K562 (cell line): ENCODE measurements around the gene OIT3. TPM values are rescaled to one million over a fixed set of nuclear protein-coding genes. Genes with fewer than 3 reads are reported as not detected.

ENCODE experiments used
- ATAC-seq: fragments of 200-7000 bp; cut with Tn5 transposase; 3 replicates; pipeline ENCODE4 v1.9.1; 2020; ENCODE audit warnings: moderate library complexity
- BruUV-seq: library from RNA; stranded (reverse); fragments of 400-500 nt; replicated peaks from 2 replicates; lab custom pipeline; 2021; lab: Mats Ljungman, UMichigan
- CTCF ChIA-PET: fragments of 300-600 bp; formaldehyde crosslinking; extraction: SDS; loops from one replicate; lab custom pipeline; 2021; ENCODE audit warnings: low intra/inter-chr PET ratio; lab: Yijun Ruan, JAX
- POLR2A ChIA-PET: fragments of 300-600, 350-650 bp; sonication (Branson Sonifier 250); formaldehyde crosslinking; extraction: SDS; loops from one replicate; lab custom pipeline; 2021; ENCODE audit warnings: antibody characterized with exemption, inconsistent platforms; lab: Yijun Ruan, JAX
- DNase-seq, 4 experiments: peaks; one replicate each; pipeline versions ENCODE4 v3.0.0 to v3.0.0-alpha.2; 2011 to 2018; ENCODE audit warnings: low spot score in 3 of 4, mixed read lengths in 3 of 4; ENCODE audit errors: extremely low read depth in 1 of 4
- FAIRE-seq: peaks from 2 replicates; lab custom pipeline; 2011; peaks lifted over from hg19 to GRCh38; lab: Jason Lieb, UNC
- H2AFZ ChIP-seq: 2 replicates; pipeline ENCODE4 v1.6.0; 2011; ENCODE audit warnings: low read depth, low read length, control low read depth, inconsistent platforms
- H3K27ac ChIP-seq: fragments of 200-600 bp; 3 replicates; pipeline ENCODE4 v1.8.0; 2011; ENCODE audit warnings: low read depth, mild to moderate bottlenecking, control low read depth, inconsistent platforms, low read length, moderate library complexity, mixed read lengths; ENCODE audit errors: extremely low read depth
- H3K27me3 ChIP-seq, 2 experiments: fragments of 300-600 bp in 1 of 2; 2 replicates in 1 of 2; 3 replicates in 1 of 2; pipeline versions ENCODE4 v1.6.0 to v1.8.0; 2011; ENCODE audit warnings: inconsistent platforms in 2 of 2, low read length in 2 of 2, mild to moderate bottlenecking in 1 of 2, mixed read lengths in 1 of 2, moderate library complexity in 1 of 2; ENCODE audit not compliant: control insufficient read depth in 2 of 2, insufficient read depth in 2 of 2
- H3K36me3 ChIP-seq: fragments of 300-600 bp; 3 replicates; pipeline ENCODE4 v1.8.0; 2011; ENCODE audit warnings: mild to moderate bottlenecking, low read length, inconsistent platforms; ENCODE audit not compliant: control insufficient read depth, insufficient read depth
- H3K4me1 ChIP-seq, 2 experiments: fragments of 200-600 bp in 1 of 2; replicated peaks in 1 of 2; 2 replicates in 1 of 2; 3 replicates in 1 of 2; pipeline versions ENCODE4 v1.5.1 to v1.8.0; 2011; ENCODE audit warnings: inconsistent platforms in 2 of 2, low read length in 2 of 2, mild to moderate bottlenecking in 1 of 2, mixed read lengths in 1 of 2, moderate library complexity in 1 of 2; ENCODE audit not compliant: control insufficient read depth in 2 of 2, insufficient read depth in 2 of 2
- H3K4me2 ChIP-seq: 2 replicates; pipeline ENCODE4 v1.6.1; 2011; ENCODE audit warnings: low read length, control low read depth, inconsistent platforms, mixed read lengths; ENCODE audit not compliant: insufficient read depth
- H3K4me3 ChIP-seq: fragments of 200-600 bp; sonication (generic), shearing (Covaris generic); 2 replicates; pipeline ENCODE4 v1.5.1; 2016; ENCODE audit warnings: control low read depth, inconsistent platforms
- H3K79me2 ChIP-seq: fragments of 200-600 bp; 3 replicates; pipeline ENCODE4 v1.8.0; 2011; ENCODE audit warnings: low read length, inconsistent platforms; ENCODE audit not compliant: control insufficient read depth, insufficient read depth
- H3K9ac ChIP-seq, 2 experiments: 2 replicates each; pipeline versions ENCODE4 v1.6.0 to v1.6.1; 2011; ENCODE audit warnings: low read depth in 2 of 2, low read length in 2 of 2, control low read depth in 1 of 2, inconsistent platforms in 1 of 2, mild to moderate bottlenecking in 1 of 2, mixed read lengths in 1 of 2; ENCODE audit not compliant: insufficient read depth in 1 of 2
- H3K9me1 ChIP-seq: one replicate; pipeline ENCODE4 v1.6.0; 2011; ENCODE audit warnings: inconsistent platforms, mild to moderate bottlenecking, low read length, moderate library complexity; ENCODE audit not compliant: control insufficient read depth, insufficient read depth
- H3K9me3 ChIP-seq: replicated peaks from 2 replicates; pipeline ENCODE4 v1.5.1; 2011; ENCODE audit warnings: low read depth, low read length, inconsistent platforms; ENCODE audit not compliant: control insufficient read depth, insufficient read depth
- H4K20me1 ChIP-seq: replicated peaks from 2 replicates; pipeline ENCODE4 v1.6.1; 2011; ENCODE audit warnings: low read length, inconsistent platforms, mixed read lengths; ENCODE audit not compliant: control insufficient read depth, insufficient read depth
- E2F8 ChIP-seq: fragments of 450-650 bp; IDR thresholded peaks from 2 replicates; pipeline ENCODE4 v1.7.1; 2018; ENCODE audit warnings: mild to moderate bottlenecking, low read depth; ENCODE audit not compliant: partially characterized antibody
- ESRRB ChIP-seq: fragments of 250-450 bp; sonication (Bioruptor Pico); IDR thresholded peaks from 2 replicates; pipeline ENCODE4 v1.5.0; 2020; ENCODE audit warnings: mild to moderate bottlenecking, moderate library complexity, borderline replicate concordance
- HDAC2 ChIP-seq: fragments of 450-650 bp; IDR thresholded peaks from 2 replicates; pipeline ENCODE4 v1.6.1; 2016; ENCODE audit warnings: mild to moderate bottlenecking
- MXD1 ChIP-seq: fragments of 250-450 bp; sonication (Bioruptor Pico); IDR thresholded peaks from 2 replicates; pipeline ENCODE4 v1.8.0; 2021; ENCODE audit warnings: borderline replicate concordance, mild to moderate bottlenecking, moderate library complexity; ENCODE audit not compliant: poor library complexity, severe bottlenecking
- NCOA6 ChIP-seq: fragments of 450-650 bp; IDR thresholded peaks from 2 replicates; pipeline ENCODE4 v1.6.1; 2017; ENCODE audit warnings: mild to moderate bottlenecking
- POLR2H ChIP-seq: IDR thresholded peaks from 2 replicates; pipeline ENCODE4 v1.6.1; 2016; ENCODE audit warnings: missing genetic modification characterization, low read depth, mild to moderate bottlenecking, control low read depth, missing compliant biosample characterization, moderate library complexity
- SMAD1 ChIP-seq: fragments of 150-350 bp; IDR thresholded peaks from 2 replicates; pipeline ENCODE4 v1.6.1; 2014; ENCODE audit warnings: low read length, low read depth; ENCODE audit not compliant: partially characterized antibody
- SP2 ChIP-seq: IDR thresholded peaks from 2 replicates; pipeline ENCODE4 v1.6.1; 2011; ENCODE audit warnings: mild to moderate bottlenecking, low read depth, low read length, moderate library complexity; ENCODE audit not compliant: poor library complexity, severe bottlenecking; ENCODE audit errors: extremely low read depth
- STAT5A ChIP-seq: IDR thresholded peaks from 2 replicates; pipeline ENCODE4 v1.6.1; 2012; ENCODE audit warnings: low read length, inconsistent platforms, borderline replicate concordance
- THRA ChIP-seq: fragments of 450-650 bp; IDR thresholded peaks from 2 replicates; pipeline ENCODE4 v1.6.1; 2017; ENCODE audit warnings: mild to moderate bottlenecking, moderate library complexity
- USF1 ChIP-seq: sonication (generic); formaldehyde crosslinking; IDR thresholded peaks from 2 replicates; pipeline ENCODE4 v1.9.0; 2022; ENCODE audit warnings: mild to moderate bottlenecking, missing genetic modification reagents
- XRCC3 ChIP-seq: fragments of 450-650 bp; IDR thresholded peaks from 2 replicates; pipeline ENCODE4 v1.6.1; 2017; ENCODE audit warnings: mild to moderate bottlenecking, moderate library complexity
- ZNF277 ChIP-seq: fragments of 250-450 bp; sonication (Bioruptor Pico); IDR thresholded peaks from 2 replicates; pipeline ENCODE4 v1.8.0; 2022; ENCODE audit warnings: inconsistent platforms, mild to moderate bottlenecking, moderate library complexity, borderline replicate concordance
- WGBS: fragments of 100-300 bp; shearing (Covaris generic); methylation state at CpG from one replicate; pipeline ENCODE4 v1.1.6; 2016; ENCODE audit warnings: low coverage, mixed read lengths; ENCODE audit not compliant: insufficient coverage; ENCODE audit errors: missing lambda C conversion rate; 5-methylcytosine and 5-hydroxymethylcytosine counted together
- in situ Hi-C: fragments of 300-500 bp; cut with MboI; formaldehyde crosslinking; loops from 4 replicates; pipeline ENCODE4 v1.15.0; 2018; ENCODE audit warnings: inconsistent platforms, mixed read lengths
- intact Hi-C: fragments of 100-400 bp; cut with micrococcal nuclease; formaldehyde crosslinking; loops from 2 replicates; pipeline ENCODE4 v1.14.2; 2022
- polyA plus RNA-seq, 8 experiments: library from polyadenylated mRNA; depleted of rRNA in 4 of 8; stranded (reverse) in 5 of 8; unstranded in 3 of 8; fragments of >200 nt; fragmentation: Nextera tagmentation in 2 of 8; fragmentation: Illumina TruSeq in 1 of 8; extraction: Ambion mirVana in 2 of 8; extraction: Trizol in 1 of 8; gene quantifications; 2 replicates each; pipeline versions ENCODE4 v1.2.1 to v1.2.3, GENCODE V29; 2011 to 2014; ENCODE audit warnings: inconsistent platforms in 1 of 8, missing spikeins in 1 of 8
- total RNA-seq, 7 experiments: library from RNA; depleted of rRNA in 6 of 7; stranded (reverse); fragments of >200 nt in 6 of 7; fragmentation: Illumina TruSeq in 2 of 7; extraction: Trizol in 2 of 7; gene quantifications; 2 replicates each; pipeline versions ENCODE4 v1.2.1 to v1.2.3, GENCODE V29; 2011 to 2021; ENCODE audit warnings: low replicate concordance in 1 of 7

Gene OIT3
- total and polyA plus RNA-seq, 9 of the 15 experiments (the other 6 are each of a cell fraction or from before 2014, with no cell fraction given): not detected

- TF ChIP-seq MXD1 (CRISPR knock-in tag) (no peak), ZNF277 (no peak), STAT5A (no peak)
These were observed 41.8 kb downstream of the OIT3 start (continued) for GRCh38 chr10:72935361-72935760.

- Histone ChIP-seq H3K9me1 (no peaks in the 10 kb centered on the region), H3K36me3 (no peaks in the 10 kb centered on the region), H3K27ac (no peak overlapping the region), H4K20me1 (no peaks in the 10 kb centered on the region), H3K27me3 (no peaks in the 10 kb centered on the region; a peak in 2 of 5 replicates), H3K9ac (no peak overlapping the region), H3K9me3 (no peaks in the 10 kb centered on the region), H2AFZ (no peak overlapping the region), H3K4me2 (no peak overlapping the region), H3K79me2 (no peaks in the 10 kb centered on the region), H3K4me3 (no peak overlapping the region), H3K4me1 (peaks cover 0 to 8% of the 10 kb centered on the region in 2 experiments; a peak in 4 of 5 replicates)
- ChIA-PET POLR2A (no interaction called here), CTCF (interaction anchor here (0.6 kb wide), 1 partner anchor 24 kb away, joined by 3 read pairs; no protein-coding TSS in a partner anchor)
- 0% methylated on average over 2 of the region's 2 CpGs for WGBS
- DNase-seq (no peak), ATAC-seq (no peak), FAIRE-seq (no peak)
- intact Hi-C loops (no loop called here), in situ Hi-C loops (no loop called here)
- BruUV-seq: no TSS peak
- TF ChIP-seq THRA: 0 out of 2 replicates have a peak, but pooled peaks have one; percentile 34
- TF ChIP-seq POLR2H (tag): 0 out of 2 replicates have a peak, but pooled peaks have one; percentile 19
- no peak for TF ChIP-seq SMAD1
- TF ChIP-seq SP2: no peak
- TF ChIP-seq HDAC2: no peak
- TF ChIP-seq NCOA6: no peak
- no peak for TF ChIP-seq XRCC3
- TF ChIP-seq ESRRB (CRISPR knock-in tag): no peak
- no peak for TF ChIP-seq E2F8
- TF ChIP-seq USF1 (CRISPR knock-in tag): no peak
These were observed 50.1 kb downstream of the OIT3 start for GRCh38 chr10:72943498-72944234.
